Measurements from ENCODE around the gene ITGB6.

ITGB6 gene

DNA sequence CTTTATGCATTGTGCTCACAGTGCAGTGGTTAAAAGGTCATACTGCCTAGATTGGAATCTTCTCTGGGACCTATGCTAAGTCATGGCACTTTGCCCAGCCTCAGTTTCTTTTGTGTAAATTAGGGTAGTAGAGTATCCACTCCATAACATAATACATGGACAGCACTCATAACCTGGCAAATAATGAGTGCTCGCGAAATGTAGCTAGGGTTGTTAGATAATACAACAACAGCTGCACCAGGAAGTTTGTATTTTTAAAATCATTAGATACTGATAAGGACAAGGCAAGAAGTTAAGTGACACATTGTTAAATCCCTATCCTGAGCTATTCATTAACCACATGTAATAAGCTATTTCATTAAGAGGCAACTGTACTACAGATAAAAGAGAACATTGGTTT is 123.8 kb downstream of the ITGB6 start:
- DNase-seq, result no peak

DNA sequence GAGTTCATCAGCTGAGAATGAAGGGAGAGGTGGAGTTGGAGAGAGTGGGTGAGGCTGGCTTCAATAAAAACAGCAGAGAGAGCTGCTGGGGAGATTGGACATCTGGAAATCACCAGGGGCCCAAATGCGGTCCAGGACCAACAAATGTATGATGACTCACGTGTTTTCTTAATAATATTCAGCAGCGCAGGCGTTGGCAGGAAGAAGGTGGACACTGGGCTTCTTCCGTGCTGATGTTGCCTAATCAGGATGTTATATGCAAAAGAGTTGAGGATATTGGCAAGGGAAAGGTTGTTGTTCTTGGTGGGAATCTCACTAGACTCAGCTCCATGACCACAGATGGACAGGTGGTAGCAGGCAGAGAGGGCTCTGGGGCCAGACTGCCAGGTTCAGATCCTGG is 124.9 kb downstream of the ITGB6 start:
- no peak for DNase-seq

DNA sequence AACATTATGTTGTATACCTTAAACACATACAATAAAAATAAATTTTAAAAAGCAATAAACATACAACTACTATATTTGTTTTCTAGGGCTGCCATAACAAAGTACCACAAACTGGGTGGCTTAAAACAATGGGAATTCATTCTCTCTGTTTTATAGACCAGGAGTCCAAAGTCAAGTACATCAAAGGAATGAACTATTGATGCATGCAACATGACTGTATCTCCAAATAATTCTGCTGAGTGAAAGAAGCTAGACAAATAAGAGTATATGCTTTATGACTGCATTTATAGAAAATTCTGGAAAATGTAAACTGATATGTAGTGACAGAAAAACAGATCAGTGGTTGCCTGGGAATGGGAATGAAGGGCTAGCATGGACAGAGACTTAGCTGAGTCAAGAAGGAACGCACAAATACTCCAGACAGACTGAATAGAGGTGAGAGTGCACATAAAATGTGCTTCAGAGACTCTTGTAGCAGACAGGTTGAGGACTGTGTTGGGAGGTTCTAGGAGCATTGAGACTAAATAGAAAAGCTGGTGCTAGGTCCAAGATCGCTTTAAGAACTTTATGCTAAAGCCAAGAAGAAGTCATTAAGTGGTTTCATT is 126.7 kb downstream of the ITGB6 start:
- DNase-seq, result no peak

DNA sequence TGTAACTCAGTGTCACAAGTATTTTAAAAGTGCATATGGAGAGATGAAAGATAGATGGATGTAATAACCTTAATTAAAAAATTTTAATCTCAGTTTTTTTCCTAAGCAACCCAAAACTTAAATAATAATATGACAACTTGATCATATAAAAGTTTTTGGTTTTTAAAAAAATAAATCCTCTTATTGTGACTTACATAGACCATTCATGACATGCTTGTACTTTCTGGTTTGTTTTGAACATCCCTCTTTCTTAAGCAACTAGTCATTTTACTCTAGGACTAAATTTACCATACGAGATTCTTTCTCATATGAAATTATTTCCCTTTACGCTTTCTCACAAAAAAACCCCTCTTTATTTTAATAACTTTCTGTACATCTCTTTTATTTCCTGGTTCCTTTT is 131.2 kb downstream of the ITGB6 start:
- no peak for DNase-seq

DNA sequence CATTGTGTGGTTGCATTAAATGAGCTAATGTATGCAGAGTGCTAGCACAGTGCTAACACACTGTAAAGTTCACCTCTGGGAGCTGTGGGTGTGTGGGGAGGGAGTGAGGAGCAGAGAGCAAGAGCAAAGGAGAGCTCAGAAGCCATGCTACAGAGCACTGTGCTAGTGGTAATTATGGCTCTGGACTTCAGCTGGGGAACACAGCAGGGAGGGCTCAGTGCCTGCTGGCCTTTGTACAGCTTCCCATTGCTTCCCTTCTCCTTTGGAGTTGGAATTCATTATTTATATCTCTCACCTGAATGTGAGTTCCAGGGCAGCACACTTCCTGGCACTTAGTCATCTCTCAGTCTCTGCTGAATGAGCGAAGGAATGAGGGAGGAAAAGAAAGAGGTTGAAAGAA is 135.2 kb downstream of the ITGB6 start:
- no peak for DNase-seq

DNA sequence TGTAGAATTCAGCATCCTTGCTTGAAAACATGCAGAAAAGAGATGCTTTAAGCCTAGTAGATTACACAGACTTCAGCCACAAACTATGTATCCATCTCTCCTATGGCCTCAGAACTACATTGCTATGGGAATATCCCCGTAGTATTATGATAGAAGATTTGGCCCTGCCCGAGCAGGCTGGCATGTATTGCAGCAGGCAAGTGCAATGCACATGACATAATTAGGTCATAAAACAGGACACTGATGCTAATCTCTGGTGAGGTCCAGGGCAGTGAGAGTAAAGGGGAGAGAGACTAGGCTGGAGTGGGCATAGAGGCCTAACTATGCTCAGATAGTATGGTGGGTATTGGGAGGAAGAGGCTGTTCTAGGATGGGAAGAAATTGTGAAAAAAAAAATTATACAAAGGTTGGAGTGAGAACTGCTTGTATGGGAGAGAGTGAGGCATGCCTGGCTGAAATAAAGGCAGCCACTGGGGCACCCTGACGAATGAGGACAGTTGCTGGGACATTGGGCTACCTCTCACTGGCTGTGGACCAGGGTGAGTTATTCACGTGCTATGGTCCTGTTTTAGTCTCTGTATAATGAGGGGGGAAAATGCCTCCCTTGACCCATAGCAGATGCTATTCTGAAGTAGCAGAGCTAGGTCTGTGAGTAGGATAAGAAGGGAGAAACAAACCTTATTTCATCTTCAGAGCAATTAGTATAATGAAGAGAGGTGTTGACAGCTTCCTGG is 136.0 kb downstream of the ITGB6 start:
- no peak for DNase-seq

DNA sequence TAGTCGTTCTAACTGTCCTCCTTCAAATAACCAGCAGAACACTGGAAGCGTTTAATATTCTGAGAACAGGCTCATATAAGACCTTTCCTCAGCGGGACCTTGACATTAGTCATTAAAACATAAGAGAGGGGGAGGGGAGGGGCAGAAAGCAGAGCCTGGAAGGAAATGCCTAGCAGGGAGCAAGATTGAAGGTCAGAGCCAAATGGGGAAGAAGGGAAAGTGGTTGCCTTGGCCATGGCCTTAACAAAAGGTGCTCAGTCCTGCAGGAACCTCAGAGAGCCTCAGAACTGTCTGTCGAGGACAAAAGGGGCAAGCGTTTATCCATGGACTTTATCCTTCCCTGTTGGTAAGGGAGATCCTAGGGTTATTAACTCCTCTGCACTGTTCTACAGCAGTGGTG is 136.8 kb downstream of the ITGB6 start:
- DNase-seq, result no peak

DNA sequence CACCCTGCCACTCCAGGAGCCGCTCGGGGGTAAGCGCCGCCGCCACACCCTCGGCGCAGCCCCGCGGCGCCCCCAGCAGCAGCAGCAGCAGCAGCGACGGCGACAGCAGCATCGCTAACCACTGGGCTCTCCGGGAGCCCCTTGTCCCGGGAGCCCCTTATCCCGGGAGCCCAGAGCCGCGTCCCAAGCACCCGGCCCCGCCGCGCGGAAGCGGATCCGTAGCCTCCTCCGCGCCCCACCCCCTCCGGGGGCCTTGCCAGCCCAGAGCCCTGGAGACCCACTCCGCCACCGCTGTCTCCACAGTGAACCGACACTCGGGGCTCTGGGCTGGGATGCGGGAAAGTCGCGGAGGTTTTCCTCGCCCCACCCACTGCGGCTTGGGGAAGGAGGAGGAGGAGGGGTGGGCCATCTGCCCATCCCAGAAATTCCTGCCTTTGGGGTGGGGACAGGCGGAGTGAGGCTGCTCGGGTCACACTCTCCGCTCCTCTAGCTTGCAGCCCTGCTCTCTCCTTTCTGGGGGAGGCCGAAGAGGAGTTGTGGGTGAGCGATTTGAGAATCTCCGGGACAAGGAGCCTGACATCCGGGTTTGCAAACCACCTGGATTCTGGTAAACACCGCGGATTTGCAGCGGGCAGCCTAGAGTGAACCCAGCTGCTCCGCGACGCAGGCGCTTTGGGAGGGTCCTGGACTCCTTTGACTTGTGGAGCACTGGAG is 137.6 kb downstream of the ITGB6 start, which contains the start of gene PLA2R1:
Gene PLA2R1, minus strand, starts transcription at position 324 of the 714 bp plus-strand sequence. Its CDS starts 212 bp downstream, at position 112.
- no peak for DNase-seq

DNA sequence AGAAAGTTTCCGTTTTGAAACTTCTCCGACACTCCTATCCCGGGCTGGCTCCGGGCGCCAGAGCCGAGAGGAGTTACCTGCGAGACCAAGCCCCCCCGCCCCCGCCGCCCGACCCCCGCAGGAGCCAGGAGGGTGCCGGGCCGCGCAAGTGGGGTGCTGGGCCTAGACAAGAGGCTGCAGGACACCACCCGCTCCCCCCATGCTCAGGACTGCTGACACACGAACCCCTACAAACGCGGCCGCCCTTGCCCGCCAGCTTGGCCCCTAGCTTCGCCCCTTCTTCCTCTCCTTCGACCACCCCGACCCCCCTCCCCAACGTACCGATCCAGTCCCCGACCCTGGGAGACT is 138.2 kb downstream of the ITGB6 start:
- no peak for DNase-seq

DNA sequence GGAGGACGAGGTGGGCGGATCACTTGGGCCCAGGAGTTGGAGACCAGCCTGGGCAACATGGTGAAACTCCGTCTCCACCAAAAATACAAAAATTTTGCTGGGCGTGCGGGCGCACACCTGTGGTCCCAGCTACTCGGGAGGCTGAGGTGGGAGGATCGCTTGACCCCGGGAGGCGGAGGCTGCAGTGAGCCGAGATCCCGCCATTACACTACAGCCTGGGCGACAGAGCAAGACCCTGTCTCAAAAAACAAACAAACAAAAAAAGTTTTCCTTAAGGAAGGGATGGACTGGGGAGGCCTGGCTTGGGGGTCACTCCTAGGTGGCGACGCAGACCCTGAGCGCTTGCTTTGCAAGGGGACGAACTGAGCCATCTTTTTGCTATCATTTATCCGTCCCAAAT is 138.5 kb downstream of the ITGB6 start:
- no peak for DNase-seq

DNA sequence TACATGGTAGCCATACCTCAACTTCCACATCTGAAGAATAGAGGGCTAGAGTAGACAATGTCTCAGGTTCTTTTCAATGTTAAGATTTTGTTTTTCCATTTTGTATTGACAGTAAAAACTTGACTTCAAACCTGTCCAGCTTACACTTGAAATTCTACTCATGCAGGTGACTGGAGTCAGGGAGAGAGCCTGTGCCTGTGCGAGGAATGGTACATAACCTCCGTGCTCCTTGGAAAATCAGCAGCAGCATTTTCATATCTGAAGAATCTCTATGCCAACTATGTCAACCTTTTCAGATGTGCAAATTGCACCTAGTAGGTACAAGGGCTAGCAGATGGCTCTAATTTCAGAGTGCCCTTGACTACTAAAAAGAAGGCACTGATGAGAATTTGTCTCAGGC is 139.8 kb downstream of the ITGB6 start:
- no peak for DNase-seq

DNA sequence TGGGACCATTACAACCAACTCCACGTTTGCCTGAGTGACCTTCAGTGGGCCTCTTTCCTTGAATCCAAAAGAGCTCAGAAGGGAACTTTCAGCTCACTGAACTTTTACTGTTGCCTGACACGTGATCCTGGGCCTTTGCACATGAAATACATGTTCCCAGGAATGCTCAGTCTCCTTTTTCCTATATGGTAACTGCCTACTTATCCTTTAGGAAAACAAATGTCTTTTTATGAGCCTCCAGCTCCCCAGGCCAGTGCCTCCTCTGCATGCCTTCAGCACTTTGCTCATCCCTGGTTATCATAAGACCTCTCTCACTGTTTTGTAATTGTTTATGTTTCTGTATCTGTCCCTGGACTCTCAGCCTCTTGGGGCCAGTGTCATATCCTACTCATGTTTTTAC is 142.7 kb downstream of the ITGB6 start:
- DNase-seq, result no peak

DNA sequence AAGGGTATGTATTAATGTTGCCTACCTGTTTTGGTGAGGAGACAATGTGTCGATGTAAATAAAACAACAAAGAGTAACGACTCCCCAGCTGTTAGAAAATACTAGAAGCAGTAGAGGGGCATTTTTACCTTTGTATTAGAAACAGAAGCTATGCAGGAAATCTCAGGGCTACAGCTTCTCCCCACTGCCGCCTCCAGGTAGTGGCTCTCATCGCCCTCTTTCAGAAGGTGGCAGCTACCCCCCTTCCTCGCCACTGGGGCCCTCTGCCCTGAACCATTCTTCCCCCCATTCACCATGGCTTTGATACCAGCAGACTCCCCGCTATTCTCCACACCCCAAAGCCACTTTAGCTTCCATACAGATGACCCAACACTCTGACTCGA is 144.4 kb downstream of the ITGB6 start:
- no peak for DNase-seq

DNA sequence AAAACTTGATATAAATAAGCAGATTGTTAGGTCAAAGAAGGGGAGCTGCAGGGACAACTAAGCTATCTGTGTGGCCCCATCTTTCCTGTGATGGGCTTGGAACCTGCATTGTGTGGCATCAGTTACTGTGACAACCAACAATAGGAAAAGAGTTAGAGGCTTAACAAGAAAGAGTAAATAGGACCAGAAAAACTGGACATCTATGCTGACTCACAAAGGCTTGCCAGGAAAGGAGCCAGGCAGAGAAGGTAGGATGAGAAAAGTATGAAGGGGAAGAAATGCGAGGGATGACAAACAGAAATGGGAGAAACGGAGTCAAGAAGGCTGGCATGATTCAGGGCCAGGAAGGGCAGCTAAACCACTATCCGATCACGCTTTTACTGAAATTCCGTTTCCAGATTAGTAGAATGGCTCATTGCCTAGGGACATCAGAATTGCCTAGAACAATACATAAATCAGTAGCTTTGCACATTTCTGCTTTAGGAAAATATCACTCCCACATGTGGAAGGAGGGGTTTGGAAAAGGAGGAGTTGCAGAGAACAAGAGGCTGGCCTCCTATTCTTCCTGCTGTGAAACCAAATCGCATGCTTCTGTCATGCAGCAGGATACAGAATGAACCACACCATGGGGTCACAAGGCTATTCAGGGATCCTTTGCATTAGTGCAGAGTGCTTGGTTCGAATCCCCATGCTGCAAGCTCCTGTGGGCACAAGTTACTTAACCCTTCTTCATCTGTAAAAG is 144.9 kb downstream of the ITGB6 start:
- no peak for DNase-seq

DNA sequence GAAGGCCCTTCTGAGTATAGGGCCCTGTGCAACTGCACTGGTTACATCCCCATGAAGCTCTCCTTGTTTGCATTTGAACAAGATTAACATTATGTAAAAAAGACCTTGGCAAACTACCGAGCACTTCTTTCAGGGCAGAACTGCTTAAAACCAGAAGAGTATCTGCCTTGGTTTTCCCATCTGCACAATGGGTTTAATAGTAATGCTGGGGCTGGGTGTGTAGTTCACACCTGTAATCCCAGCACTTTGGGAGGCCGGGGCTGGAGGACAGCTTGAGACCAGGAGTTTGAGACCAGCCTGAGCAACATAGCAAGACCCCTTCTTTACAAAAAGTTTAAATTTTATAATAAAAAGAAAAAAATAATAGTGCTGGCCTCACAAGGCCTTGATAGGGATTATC is 146.1 kb downstream of the ITGB6 start:
- DNase-seq, result no peak

DNA sequence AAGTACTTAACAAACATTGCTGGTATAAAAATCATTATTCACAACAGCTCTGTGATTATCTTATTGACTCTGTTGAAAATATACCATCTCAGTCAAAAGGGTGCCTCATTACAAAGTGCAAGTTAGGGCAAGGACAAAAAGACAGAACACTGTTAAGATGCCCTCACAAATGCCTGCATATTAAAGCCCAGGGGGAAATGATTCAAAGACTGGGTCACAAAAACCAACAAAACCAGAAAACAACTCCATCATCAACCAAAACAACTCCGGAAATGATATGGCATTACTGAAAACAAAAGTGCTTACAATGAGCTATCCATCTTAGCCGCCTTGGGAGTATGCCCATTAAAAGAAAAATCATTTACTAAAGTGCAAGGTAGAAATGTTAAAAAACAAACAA is 147.5 kb downstream of the ITGB6 start:
- DNase-seq, result no peak

DNA sequence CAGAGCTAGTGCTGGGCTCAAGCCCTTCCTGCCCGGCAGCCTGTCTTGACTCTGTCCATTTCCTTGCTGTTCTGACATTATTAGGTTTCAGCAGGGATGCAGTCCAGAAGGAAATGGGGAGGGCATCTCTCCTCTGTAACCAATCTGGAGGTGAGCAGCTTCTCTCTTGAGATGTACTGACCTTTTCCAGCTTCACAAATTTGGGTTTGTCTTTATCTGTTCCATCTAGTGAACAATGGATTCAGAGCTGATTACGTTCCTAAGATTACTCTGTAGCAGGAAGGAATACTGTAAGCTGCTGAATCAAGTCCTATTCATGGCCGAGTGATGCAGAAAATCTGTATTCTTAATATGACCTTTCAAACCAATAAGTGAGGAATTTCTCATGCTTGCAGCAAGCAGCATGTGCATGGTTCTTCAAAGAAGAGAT is 148.7 kb downstream of the ITGB6 start:
- DNase-seq, result no peak

DNA sequence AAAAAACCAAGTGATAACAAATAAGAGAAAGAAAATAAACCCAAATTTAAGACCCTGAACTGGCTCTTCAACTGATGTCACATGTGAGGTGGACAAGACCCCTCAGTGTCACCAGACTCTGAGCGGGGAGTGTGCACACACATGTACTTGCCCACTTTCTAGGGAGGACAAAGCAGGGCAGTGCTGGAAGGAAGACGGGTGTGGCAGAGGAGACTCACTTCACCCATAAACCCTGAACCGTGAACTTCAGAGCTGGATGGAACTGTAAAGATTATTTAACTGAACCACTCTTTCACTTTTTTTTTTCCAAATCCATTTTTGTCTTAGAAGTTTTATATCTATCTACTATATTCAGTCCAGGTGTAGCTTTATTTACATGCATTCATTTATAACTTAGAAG is 149.9 kb downstream of the ITGB6 start:
- DNase-seq, result no peak
